Activated CD8-positive, alpha-beta T cell treated with anti-CD3 and anti-CD28 coated beads for 36 hours (primary cell): Measurements from ENCODE around the gene CFAP99. TPM values are rescaled to one million over a fixed set of nuclear protein-coding genes. Genes with fewer than 3 reads are reported as not detected.

ENCODE experiments used
- ATAC-seq: fragments of 200-7000 bp; cut with Tn5 transposase; one replicate; pipeline ENCODE4 v1.10.0; 2021; ENCODE audit warnings: mild to moderate bottlenecking, moderate library complexity
- CTCF ChIA-PET: fragments of 350-600 bp; sonication (Branson Sonifier 250); formaldehyde crosslinking; loops from one replicate; lab custom pipeline; 2021; ENCODE audit warnings: antibody characterized with exemption; lab: Charles Lee
- POLR2A ChIA-PET: fragments of 350-600 bp; sonication (Branson Sonifier 250); formaldehyde crosslinking; loops from one replicate; lab custom pipeline; 2021; ENCODE audit warnings: antibody characterized with exemption; lab: Charles Lee
- DNase-seq: peaks from one replicate; pipeline ENCODE4 v3.0.0-alpha.2; 2020
- H3K27ac Mint-ChIP-seq: one replicate; pipeline ENCODE4 v1.8.0; 2021; ENCODE audit warnings: mild to moderate bottlenecking, mixed read lengths
- H3K27me3 Mint-ChIP-seq: one replicate; pipeline ENCODE4 v1.8.0; 2021; ENCODE audit warnings: mixed read lengths
- H3K36me3 Mint-ChIP-seq: one replicate; pipeline ENCODE4 v1.8.0; 2021; ENCODE audit warnings: low read depth, mixed read lengths
- H3K4me1 Mint-ChIP-seq: one replicate; pipeline ENCODE4 v1.8.0; 2021; ENCODE audit warnings: low read depth, mixed read lengths
- H3K4me3 Mint-ChIP-seq: one replicate; pipeline ENCODE4 v1.8.0; 2021; ENCODE audit warnings: mild to moderate bottlenecking, moderate library complexity, mixed read lengths
- H3K9me3 Mint-ChIP-seq: one replicate; pipeline ENCODE4 v1.8.0; 2021; ENCODE audit warnings: mixed read lengths
- intact Hi-C: fragments of 100-400 bp; cut with micrococcal nuclease; formaldehyde crosslinking; loops from one replicate; pipeline ENCODE4 v1.10.0; 2022
- total RNA-seq, 2 experiments: library from RNA; stranded (reverse); gene quantifications; one replicate each; pipeline ENCODE4 v1.2.3, GENCODE V29; 2021
- TF ChIP-seq, protein P1 (sequence below): fragments of 200-600 bp; IDR thresholded peaks from one replicate; pipeline ENCODE4 v1.8.0; 2022; ENCODE audit warnings: antibody characterized with exemption, mild to moderate bottlenecking

CFAP99 gene
- total RNA-seq, 2 experiments from 2014 or later = not detected

- no peaks in the 10 kb centered on the region for H3K27me3 Mint-ChIP-seq
- H3K36me3 Mint-ChIP-seq = no peaks in the 10 kb centered on the region
- no peak overlapping the region for H3K27ac Mint-ChIP-seq
- TF ChIP-seq, protein P1, sequence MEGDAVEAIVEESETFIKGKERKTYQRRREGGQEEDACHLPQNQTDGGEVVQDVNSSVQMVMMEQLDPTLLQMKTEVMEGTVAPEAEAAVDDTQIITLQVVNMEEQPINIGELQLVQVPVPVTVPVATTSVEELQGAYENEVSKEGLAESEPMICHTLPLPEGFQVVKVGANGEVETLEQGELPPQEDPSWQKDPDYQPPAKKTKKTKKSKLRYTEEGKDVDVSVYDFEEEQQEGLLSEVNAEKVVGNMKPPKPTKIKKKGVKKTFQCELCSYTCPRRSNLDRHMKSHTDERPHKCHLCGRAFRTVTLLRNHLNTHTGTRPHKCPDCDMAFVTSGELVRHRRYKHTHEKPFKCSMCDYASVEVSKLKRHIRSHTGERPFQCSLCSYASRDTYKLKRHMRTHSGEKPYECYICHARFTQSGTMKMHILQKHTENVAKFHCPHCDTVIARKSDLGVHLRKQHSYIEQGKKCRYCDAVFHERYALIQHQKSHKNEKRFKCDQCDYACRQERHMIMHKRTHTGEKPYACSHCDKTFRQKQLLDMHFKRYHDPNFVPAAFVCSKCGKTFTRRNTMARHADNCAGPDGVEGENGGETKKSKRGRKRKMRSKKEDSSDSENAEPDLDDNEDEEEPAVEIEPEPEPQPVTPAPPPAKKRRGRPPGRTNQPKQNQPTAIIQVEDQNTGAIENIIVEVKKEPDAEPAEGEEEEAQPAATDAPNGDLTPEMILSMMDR = no peak
- no peak overlapping the region for H3K4me3 Mint-ChIP-seq
- peaks cover 10% of the 10 kb centered on the region for H3K4me1 Mint-ChIP-seq
- intact Hi-C loops = no loop called here
- ChIA-PET POLR2A (no interaction called here), CTCF (no interaction called here)
- no peak for DNase-seq
- H3K9me3 Mint-ChIP-seq = no peaks in the 10 kb centered on the region
- no peak for ATAC-seq
Observed at GRCh38 chr4:2383760-2384159, 35.0 kb upstream of the CFAP99 start.

GRCh38 chr4:2384245-2384644 is 34.5 kb upstream of the CFAP99 start:
- Mint-ChIP-seq H3K36me3 (no peaks in the 10 kb centered on the region), H3K4me3 (no peak overlapping the region), H3K27me3 (no peaks in the 10 kb centered on the region), H3K4me1 (peaks cover 10% of the 10 kb centered on the region), H3K27ac (no peak overlapping the region), H3K9me3 (no peaks in the 10 kb centered on the region)
- DNase-seq = no peak
- ChIA-PET CTCF (no interaction called here), POLR2A (interaction anchor here (0.6 kb wide), 1 partner anchor 263 kb away, joined by 3 read pairs; no protein-coding TSS in a partner anchor)
- no peak for ATAC-seq
- TF ChIP-seq, protein P1 = no peak
- intact Hi-C loops = no loop called here

- intact Hi-C loops = no loop called here
- H3K27ac Mint-ChIP-seq = no peak overlapping the region
- H3K4me1 Mint-ChIP-seq = peaks cover 13% of the 10 kb centered on the region
- H3K9me3 Mint-ChIP-seq = no peaks in the 10 kb centered on the region
- DNase-seq (no peak), ATAC-seq (no peak)
- CTCF ChIA-PET = interaction anchor here (0.9 kb wide), 1 partner anchor 8 kb away, joined by 3 read pairs; no protein-coding TSS in a partner anchor
- no peaks in the 10 kb centered on the region for H3K36me3 Mint-ChIP-seq
- no peak overlapping the region for H3K4me3 Mint-ChIP-seq
- H3K27me3 Mint-ChIP-seq = no peaks in the 10 kb centered on the region
- TF ChIP-seq, protein P1 = no peak
- POLR2A ChIA-PET = no interaction called here
Observed at GRCh38 chr4:2385516-2385915, 33.2 kb upstream of the CFAP99 start.

- TF ChIP-seq, protein P1 = no peak
- no peak for DNase-seq
- intact Hi-C loops = no loop called here
- POLR2A ChIA-PET = no interaction called here
- H3K4me3 Mint-ChIP-seq = no peak overlapping the region
- H3K9me3 Mint-ChIP-seq = no peaks in the 10 kb centered on the region
- no peak for ATAC-seq
- peaks cover 4% of the 10 kb centered on the region for H3K27me3 Mint-ChIP-seq
- H3K27ac Mint-ChIP-seq = no peak overlapping the region
- H3K4me1 Mint-ChIP-seq = peaks cover 20% of the 10 kb centered on the region
- CTCF ChIA-PET = no interaction called here
- H3K36me3 Mint-ChIP-seq = no peaks in the 10 kb centered on the region
Observed at GRCh38 chr4:2386717-2387116, 32.0 kb upstream of the CFAP99 start.

DNA sequence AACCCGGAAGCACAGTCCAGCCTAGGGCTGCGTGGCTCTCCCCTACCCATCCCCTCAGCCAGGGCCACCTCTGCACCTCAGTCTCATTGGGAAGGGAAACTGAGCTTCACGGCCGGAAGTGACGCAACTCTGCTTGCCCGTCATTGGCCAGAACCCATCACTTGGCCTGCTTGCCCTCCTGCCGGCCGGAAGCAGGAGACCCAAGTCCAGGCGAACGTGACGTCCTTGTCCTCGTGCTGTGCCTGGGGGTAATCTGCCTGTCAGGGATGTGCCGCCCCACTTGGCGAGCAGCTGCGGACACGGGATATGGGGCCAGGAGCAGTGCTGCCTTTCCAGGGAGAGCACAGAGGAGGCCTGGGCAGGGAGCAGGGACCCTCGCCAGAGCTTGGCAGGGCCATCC is 31.5 kb upstream of the CFAP99 start:
- Mint-ChIP-seq H3K27me3 (peaks cover 6% of the 10 kb centered on the region), H3K4me1 (peaks cover 20% of the 10 kb centered on the region), H3K27ac (no peak overlapping the region), H3K36me3 (no peaks in the 10 kb centered on the region), H3K9me3 (no peaks in the 10 kb centered on the region), H3K4me3 (no peak overlapping the region)
- ATAC-seq = no peak
- CTCF ChIA-PET = no interaction called here
- DNase-seq = no peak
- TF ChIP-seq, protein P1 = no peak
- POLR2A ChIA-PET = interaction anchor here (1.2 kb wide), 1 partner anchor 21 kb away, joined by 3 read pairs; no protein-coding TSS in a partner anchor
- intact Hi-C loops = no loop called here
